Activated naive CD4-positive, alpha-beta T cell treated with anti-CD3 and anti-CD28 coated beads, Interleukin-2, amount 50 U/mL, for 72 hours (primary cell): ENCODE data around the gene SUFU. TPM values are rescaled to one million over a fixed set of nuclear protein-coding genes. Genes with fewer than 3 reads are reported as not detected.
"Not testable (repeated sequence)": the region's sequence is repeated elsewhere in the genome, so short reads cannot be mapped to it uniquely, and the experiment has no call there.

Experiments used
- ATAC-seq, 2 donors: fragments of 150-1000 bp; cut with Tn5 transposase; 2 replicates each; pipeline ENCODE4 v1.10.0; 2021; ENCODE audit warnings: mild to moderate bottlenecking in 2 of 2, moderate library complexity in 2 of 2
- DNase-seq, 2 donors: peaks; one replicate each; pipeline ENCODE4 v3.0.0; 2021 to 2022; ENCODE audit warnings: low spot score in 2 of 2
- H3K27ac Mint-ChIP-seq, 2 donors: one replicate each; pipeline ENCODE4 v1.8.0; 2022; ENCODE audit warnings: mild to moderate bottlenecking in 2 of 2, mixed read lengths in 2 of 2
- H3K36me3 Mint-ChIP-seq, 2 donors: one replicate each; pipeline ENCODE4 v1.8.0; 2022; ENCODE audit warnings: mixed read lengths in 2 of 2
- H3K9me3 Mint-ChIP-seq, 2 donors: one replicate each; pipeline ENCODE4 v1.8.0; 2022; ENCODE audit warnings: mixed read lengths in 2 of 2
- total RNA-seq, 2 donors: library from RNA; stranded (reverse); gene quantifications; one replicate each; pipeline ENCODE4 v1.2.3, GENCODE V29; 2022

The SUFU gene
- total RNA-seq, 2 donors from 2014 or later, result 9.1 to 9.9 TPM

DNA sequence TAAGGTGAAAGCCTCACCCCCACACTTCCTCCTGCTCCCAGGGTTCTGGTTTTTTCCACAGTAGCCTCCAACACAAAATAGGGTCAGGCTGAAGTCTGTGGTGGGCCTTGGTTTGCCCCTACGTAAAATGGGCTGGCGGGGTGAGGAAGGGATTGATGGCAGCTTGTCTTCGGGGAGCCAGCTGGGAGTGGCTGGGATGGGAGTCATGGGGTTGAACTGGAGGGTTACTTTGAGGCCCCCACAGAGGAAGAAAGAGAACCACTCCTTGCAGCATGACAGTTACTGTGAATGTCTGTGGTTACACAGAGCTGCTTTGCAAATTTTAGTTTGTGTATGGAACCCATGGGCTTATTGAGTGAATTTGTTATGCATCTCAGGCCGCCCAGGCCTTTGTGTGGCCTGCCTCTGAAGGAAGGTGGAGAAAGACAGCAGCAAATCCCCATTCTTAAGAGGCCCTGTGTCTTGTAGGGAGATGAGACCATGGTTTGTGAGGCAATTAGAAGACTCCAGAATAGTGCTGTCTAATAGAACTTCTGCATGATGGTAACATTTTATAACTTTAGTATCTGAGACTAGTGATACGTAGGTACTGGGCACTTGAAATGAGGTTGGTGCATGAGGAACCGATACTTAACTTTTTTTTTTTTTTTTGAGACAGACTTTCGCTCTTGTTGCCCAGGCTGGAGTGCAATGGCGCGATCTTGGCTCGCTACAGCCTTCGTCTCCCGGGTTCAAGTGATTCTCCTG is 148.6 kb downstream of the SUFU start:
- peak overlapping the region; percentile 65 to 68 for H3K27ac Mint-ChIP-seq
- DNase-seq (no peak), ATAC-seq (peak in 1 of 2 donors; percentile 32)
- H3K36me3 Mint-ChIP-seq, result no peaks in the 10 kb centered on the region
- no peaks in the 10 kb centered on the region for H3K9me3 Mint-ChIP-seq

DNA sequence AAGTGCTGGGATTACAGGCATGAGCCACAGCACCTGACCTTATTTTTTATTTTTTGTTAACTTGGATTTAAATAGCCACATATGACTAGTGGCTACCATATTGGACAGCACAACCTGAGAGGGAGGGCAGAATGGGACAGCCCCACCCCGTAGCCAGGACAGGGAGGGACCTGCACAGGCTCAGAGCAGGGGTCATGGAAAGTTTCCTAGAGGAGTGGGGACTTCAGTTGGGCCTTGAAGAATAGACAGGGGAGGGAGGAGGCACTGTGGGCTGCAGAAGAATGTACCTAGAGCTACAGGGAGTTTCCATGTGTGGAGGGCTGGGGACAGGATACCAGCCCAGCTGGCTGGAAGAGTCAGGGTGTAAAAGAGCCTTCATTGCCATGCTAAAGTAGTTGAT is 149.3 kb downstream of the SUFU start:
- Mint-ChIP-seq H3K9me3 (no peaks in the 10 kb centered on the region), H3K36me3 (no peaks in the 10 kb centered on the region), H3K27ac (peak overlapping the region; percentile 68 to 90)
- no peak for DNase-seq
- ATAC-seq, result peak in 1 of 2 donors; percentile 38

DNA sequence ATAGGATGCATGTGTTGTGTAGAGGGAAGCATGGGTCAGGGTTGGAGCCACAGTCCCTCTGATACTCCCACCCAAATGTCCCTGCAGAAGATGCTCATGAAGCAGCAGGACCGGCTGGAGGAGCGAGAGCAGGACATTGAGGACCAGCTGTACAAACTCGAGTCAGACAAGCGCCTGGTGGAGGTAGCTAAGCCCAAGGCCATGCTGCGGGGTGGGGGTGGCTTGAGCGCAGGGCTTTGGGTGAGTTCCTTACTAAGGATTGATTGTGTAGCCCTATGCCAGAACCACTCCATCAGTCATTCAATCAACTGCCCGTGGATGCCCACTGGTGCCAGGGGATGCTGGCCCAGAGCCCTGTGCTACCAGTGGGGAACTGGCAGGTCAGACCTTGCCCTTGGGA is 150.8 kb downstream of the SUFU start:
- Mint-ChIP-seq H3K36me3 (no peaks in the 10 kb centered on the region), H3K27ac (peak overlapping the region in 1 of 2 donors; percentile 68), H3K9me3 (no peaks in the 10 kb centered on the region)
- no peak for DNase-seq
- no peak for ATAC-seq

DNA sequence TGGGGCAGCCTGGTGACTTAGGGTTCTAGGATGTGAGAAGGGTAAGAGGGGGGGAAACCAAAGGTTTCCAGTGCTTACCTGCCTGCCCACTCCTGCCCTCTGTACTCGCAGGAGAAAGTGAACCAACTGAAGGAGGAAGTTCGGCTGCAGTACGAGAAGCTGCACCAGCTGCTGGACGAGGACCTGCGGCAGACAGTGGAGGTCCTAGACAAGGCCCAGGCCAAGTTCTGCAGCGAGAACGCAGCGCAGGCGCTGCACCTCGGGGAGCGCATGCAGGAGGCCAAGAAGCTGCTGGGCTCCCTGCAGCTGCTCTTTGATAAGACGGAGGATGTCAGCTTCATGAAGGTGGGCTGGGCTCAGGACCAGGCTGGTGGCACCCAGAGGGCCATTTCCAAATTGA is 151.2 kb downstream of the SUFU start:
- no peaks in the 10 kb centered on the region for H3K36me3 Mint-ChIP-seq
- H3K27ac Mint-ChIP-seq, result peak overlapping the region in 1 of 2 donors; percentile 44
- ATAC-seq, result no peak
- DNase-seq, result no peak
- H3K9me3 Mint-ChIP-seq, result no peaks in the 10 kb centered on the region

DNA sequence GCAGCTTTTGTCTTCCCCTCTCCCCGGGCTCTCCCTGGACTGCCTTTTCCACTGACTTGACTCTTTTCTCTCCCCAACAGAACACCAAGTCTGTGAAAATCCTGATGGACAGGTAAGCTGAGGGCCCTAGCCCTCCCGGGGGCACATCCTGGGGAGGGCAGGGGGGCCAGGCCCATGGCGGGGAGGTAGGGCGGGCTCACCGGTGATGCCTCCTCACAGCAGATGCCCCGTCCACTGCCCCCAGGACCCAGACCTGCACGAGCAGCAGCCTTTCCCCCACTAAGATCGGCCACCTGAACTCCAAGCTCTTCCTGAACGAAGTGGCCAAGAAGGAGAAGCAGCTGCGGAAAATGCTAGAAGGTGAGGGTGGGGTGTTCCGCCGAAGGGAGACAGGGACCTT is 152.3 kb downstream of the SUFU start:
- no peak overlapping the region for H3K27ac Mint-ChIP-seq
- no peaks in the 10 kb centered on the region for H3K36me3 Mint-ChIP-seq
- ATAC-seq (no peak), DNase-seq (no peak)
- no peaks in the 10 kb centered on the region for H3K9me3 Mint-ChIP-seq

DNA sequence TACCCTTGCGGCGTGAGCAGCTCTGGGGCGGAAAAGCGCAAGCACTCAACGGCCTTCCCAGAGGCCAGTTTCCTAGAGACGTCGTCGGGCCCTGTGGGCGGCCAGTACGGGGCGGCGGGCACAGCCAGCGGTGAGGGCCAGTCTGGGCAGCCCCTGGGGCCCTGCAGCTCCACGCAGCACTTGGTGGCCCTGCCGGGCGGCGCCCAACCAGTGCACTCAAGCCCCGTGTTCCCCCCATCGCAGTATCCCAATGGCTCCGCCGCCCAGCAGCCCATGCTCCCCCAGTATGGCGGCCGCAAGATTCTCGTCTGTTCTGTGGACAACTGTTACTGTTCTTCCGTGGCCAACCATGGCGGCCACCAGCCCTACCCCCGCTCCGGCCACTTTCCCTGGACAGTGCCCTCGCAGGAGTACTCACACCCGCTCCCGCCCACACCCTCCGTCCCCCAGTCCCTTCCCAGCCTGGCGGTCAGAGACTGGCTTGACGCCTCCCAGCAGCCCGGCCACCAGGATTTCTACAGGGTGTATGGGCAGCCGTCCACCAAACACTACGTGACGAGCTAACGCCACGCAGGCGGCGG is 153.1 kb downstream of the SUFU start:
- Mint-ChIP-seq H3K27ac (peak overlapping the region in 1 of 2 donors; percentile 46), H3K36me3 (no peaks in the 10 kb centered on the region), H3K9me3 (no peaks in the 10 kb centered on the region)
- no peak for ATAC-seq
- no peak for DNase-seq

DNA sequence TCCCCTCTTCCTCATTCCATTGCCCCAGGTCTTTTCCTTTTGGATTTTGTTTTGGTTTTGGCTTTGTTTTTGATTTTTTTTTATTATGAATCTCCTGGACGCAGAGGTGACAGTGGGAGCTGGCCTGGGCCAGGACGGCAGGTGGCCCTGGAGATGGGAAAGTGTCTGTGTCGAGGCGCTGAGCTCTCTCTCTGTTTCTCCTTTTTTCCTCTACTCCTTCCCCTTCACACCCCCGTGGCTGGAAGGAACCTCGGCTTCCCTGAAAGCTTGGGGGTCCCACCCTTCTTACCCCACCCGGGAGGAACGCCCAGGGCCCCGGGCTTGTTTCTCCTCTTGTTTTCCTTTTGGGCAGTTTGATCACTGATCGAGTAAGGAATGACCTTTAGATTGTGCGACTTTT is 153.7 kb downstream of the SUFU start:
- Mint-ChIP-seq H3K36me3 (no peaks in the 10 kb centered on the region), H3K9me3 (no peaks in the 10 kb centered on the region), H3K27ac (peak overlapping the region; percentile 46 to 72)
- no peak for DNase-seq
- no peak for ATAC-seq

DNA sequence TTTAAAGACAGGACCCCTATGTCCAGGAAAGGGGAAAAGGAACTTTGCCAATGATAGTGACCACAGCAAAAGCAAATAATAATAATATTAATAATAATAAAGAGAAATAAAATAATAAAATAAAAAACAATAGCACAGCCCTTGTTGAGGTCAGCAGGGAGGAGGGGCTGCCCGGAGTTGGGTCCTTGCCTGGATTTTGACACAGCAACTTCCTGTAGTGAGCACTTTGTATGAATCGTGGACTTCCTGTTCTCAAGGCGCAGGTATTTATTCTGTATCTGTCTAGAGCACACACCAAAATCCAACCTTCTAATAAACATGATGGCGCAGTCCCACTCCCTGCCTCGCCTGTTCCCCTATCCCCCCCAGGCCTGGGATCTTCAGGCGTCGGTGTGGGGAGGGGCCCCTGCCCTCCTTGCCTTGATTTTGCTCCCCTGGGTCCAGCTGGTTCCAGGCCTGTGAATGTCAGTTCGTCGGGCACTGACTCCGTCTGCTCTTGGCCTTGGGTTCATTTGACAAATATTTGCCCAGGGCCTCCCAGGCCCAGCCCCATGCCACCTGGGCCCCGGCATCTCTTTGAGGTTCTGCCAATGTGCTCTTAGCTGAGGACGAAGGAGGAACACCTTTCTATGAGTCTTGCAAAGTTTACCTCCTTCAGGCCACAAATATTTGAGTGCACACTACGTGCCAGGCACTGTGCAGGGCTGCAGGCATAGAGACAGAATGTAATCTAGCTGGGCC is 154.4 kb downstream of the SUFU start:
- H3K36me3 Mint-ChIP-seq, result no peaks in the 10 kb centered on the region
- H3K27ac Mint-ChIP-seq, result peak overlapping the region; percentile 46 to 80
- no peaks in the 10 kb centered on the region for H3K9me3 Mint-ChIP-seq
- DNase-seq (no peak), ATAC-seq (no peak)

DNA sequence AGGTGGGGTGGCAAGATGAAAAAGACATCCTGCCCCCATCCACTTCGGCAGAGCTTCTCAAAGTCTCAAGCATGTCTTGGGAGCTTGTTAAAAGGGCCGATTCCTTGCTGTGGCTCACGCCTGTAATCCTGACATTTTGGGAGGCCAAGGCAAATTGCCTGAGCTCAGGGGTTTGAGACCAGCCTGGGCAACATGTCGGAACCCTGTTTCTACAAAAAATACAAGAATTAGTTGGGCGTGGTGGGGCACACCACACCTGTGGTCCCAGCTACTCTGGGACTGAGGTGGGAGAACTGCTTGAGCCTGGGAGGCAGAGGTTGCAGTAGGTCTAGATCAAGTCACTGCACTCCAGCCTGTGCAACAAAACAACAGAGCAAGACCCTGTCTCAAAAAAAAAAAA is 155.0 kb downstream of the SUFU start:
- Mint-ChIP-seq H3K36me3 (no peaks in the 10 kb centered on the region), H3K9me3 (no peaks in the 10 kb centered on the region), H3K27ac (peak overlapping the region; percentile 24 to 80)
- DNase-seq (no peak), ATAC-seq (no peak)

DNA sequence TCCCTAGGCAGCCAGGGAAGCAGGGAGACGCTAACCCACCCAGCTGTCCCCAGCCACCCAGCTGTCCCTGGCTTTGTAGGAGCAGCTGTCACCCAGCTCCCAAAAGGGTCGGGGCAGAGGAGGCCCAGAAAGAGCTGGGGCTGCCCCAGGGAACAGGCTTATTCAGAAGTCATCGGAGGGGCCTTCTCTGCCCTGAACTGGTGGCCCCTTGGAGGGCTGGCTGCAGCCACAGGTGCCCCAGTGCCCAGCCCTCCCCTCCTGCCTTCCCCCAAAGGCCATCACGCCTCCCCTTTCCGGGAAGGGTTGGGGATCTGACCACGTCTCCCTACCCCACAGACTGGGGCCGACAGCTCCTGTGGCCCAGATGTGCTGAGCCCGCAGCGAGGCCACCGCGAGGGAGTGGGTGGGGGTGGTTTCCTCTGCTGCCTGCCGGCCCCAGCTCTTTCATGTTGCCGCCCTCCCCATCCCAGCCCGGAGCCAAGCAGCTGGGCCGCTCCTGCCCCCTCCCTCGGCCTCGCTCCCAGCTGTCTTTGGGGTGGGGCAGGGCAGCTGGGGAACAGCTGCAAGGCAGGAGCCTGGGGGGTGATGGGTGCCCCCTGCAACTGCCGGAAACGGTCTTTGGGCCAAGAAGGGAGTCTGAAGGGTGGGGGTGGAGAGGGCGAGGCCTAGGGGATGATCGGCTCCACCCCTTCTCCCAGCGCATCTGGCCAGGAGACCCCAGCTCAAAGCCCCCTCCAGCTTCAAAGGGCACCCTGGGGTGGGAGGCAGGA is 157.3 kb downstream of the SUFU start:
- Mint-ChIP-seq H3K36me3 (no peaks in the 10 kb centered on the region), H3K27ac (peak overlapping the region; percentile 78 to 89), H3K9me3 (no peaks in the 10 kb centered on the region)
- ATAC-seq (peak; percentile 85 to 91), DNase-seq (peak; percentile 67 to 83)

DNA sequence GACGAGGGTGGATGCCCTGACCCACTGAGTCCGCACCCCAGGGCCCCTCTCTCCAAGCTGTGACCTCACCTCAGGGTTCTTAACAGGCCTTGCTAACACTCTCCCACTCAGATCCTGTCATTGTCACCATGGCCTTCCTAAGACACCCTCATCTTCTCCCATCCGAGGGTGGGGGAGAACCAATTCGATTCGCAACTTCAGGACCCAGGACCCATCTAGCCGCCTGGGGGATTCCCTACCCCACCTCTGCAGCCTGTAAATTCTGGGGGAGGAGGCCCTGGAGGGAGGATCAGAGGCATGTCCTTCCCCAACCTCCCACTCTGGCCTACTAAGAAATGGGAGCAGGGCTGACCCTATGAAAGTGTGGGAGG is 157.9 kb downstream of the SUFU start:
- Mint-ChIP-seq H3K36me3 (no peaks in the 10 kb centered on the region), H3K27ac (peak overlapping the region; percentile 78 to 89), H3K9me3 (no peaks in the 10 kb centered on the region)
- DNase-seq (no peak), ATAC-seq (peak; percentile 33 to 40)

DNA sequence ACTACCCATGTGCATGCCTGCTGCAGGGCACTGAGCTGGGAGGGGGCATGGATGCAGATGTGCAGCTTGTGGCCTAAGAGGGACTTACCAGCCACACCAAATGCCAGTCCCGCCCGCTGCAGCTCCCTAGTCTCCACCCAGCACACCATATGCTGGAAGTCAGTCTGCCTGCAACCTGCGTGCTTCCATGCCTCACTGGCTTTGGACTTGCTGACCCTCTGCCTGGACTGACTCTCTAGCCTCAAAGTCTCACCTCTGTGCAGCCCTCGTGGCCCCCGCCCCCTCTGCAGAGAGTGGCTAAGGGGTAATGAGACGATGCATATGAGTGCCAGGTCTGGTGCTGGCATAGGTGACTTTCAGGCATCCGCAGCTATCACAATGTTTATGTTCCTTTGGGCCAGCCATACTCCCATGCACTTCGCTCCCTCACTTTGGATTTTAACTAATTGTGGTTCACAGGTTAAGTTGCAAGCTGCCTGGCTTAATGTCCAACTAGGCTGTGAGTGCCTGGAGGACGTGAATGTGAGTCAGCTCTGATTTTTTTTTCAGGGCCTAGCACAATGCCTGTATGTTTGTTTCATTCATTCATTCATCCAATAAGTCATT is 162.2 kb downstream of the SUFU start:
- Mint-ChIP-seq H3K27ac (peak overlapping the region in 1 of 2 donors; percentile 50), H3K9me3 (no peaks in the 10 kb centered on the region), H3K36me3 (no peaks in the 10 kb centered on the region)
- no peak for ATAC-seq
- DNase-seq, result no peak

DNA sequence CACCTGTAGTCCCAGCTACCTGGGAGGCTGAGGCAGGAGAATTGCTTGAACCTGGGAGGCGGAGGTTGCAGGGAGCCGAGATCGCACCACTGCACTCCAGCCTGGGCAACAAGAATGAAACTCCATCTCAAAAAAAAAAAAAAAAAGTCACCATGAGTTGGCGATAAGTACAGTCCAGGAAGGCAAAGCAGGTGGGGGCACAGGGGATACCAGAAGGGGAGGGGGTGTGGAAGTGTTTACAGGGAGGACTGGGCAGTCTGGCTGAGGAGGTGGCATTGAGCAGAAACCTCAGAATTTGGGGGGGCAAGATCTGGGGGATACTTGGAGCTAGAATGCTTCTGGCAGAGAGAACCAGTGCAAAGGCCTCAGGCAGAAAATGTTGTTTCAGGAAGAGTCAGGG is 163.6 kb downstream of the SUFU start:
- H3K9me3 Mint-ChIP-seq, DNase-seq, ATAC-seq, H3K36me3 Mint-ChIP-seq: not testable (repeated sequence)
- H3K27ac Mint-ChIP-seq, result peak overlapping the region in 1 of 2 donors; percentile 41

DNA sequence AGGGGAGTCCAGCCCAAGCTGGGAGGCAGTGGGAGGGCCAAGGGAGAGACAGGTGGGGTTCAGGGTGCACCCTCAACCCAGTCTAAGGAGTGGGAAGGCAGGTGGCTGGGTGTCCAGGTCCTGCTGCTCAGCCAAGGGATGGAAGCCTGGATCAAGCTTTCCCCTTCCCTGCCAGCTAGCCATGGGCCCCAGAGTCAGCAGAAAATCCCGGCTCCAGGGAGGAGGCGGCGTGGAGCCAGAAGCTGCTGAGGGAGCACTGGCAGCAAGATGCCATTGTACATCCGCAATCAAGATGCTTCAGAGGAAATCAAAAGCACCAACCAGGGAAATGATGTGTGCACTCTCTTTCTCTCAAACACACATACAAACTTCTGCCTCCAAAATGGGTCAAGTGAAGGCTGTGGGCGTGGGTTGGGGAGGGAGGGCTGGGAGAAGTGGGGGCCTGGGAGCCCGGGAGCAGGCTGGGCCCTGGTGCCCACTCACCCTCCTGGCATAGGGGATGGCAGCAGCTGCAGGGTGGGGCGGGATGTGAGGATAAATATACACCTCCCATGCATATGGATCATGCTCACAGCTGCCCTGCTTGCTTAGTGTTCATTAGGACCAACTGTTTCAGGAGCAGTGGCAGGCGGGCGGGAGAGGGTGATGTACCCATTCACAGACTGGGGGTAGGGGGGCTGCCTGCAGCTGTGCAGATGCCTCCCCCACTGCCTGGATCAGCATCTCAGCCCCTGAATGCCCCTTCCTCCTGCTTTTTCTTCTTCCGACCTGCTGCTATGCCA is 164.7 kb downstream of the SUFU start:
- H3K9me3 Mint-ChIP-seq, result no peaks in the 10 kb centered on the region
- peak overlapping the region; percentile 41 to 86 for H3K27ac Mint-ChIP-seq
- DNase-seq (no peak), ATAC-seq (no peak)
- no peaks in the 10 kb centered on the region for H3K36me3 Mint-ChIP-seq

DNA sequence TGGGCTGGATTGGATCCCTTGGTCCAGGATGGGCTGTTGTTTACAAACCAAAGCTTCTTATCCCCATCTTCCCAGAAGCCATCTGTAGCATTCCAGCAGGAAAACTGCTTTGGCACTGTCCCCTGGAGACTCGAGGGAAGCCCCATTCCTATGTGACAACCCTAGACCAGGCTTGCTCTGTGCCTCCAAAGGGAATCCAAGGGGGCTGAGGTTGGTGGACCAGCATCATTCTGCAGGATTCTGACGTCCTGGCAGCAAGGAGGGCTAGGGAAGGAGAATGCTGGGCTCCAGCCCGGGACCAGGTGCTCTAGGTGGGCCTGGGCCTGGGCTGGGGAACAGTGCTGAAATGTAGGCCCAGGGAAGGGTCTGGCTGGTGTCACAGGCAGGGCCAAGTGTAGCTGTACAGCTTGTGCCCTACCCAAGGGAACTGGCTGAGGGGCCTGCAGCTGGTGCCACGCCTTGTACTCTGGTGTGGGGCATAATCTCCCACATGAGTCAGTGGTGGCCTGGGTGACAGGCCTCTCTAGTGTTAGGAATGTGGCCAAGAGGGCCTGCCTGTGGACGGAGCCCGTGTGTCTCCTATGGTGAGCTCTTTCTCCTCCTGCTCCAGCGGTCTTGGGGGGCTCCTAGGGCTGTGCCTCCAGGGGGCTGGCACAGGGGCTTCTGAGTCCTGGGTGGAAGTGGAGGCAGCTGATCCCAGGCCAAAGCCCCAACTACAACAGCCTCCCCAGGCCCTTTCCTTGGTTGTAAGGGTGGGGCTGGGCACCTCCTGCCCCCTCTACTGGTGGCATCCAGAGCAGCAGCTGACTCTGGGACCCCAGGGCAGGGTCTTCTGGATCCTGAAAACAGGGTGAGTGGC is 165.7 kb downstream of the SUFU start:
- DNase-seq, result no peak
- ATAC-seq, result no peak
- Mint-ChIP-seq H3K36me3 (no peaks in the 10 kb centered on the region), H3K9me3 (no peaks in the 10 kb centered on the region), H3K27ac (peak overlapping the region in 1 of 2 donors; percentile 22)
